GM19395 (cell line): Measurements from ENCODE around the gene SCAP.
"Not testable (repeated sequence)": the region's sequence is repeated elsewhere in the genome, so short reads cannot be mapped to it uniquely, and the experiment has no call there.

Experiments
- ATAC-seq: cut with Tn5 transposase; IDR thresholded peaks from one replicate; pipeline ENCODE4 v1.9.1; 2021; ENCODE audit warnings: mild to moderate bottlenecking, moderate library complexity; ENCODE audit not compliant: unreplicated experiment

SCAP gene

DNA sequence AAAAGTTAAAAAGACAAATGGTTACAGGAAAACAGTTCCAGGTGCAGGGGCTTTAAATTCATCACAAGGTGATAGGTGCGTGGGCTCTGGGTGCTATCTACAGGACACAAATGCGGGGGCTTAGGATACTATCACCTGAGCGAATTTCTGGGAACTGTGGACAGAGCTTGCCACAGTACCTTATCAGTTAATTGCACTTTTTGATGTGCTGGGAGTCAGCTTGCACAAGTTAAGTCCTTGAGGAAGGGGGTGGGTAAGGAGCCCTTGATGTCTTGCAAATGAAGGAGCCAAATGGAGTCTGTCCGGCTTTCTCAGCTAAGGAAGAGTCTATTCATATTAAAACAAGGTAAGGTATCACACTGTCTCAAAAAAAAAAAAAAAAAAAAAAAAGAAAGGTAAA is 6.0 kb upstream of the SCAP start:
- not testable (repeated sequence) for ATAC-seq

GRCh38 chr3:47480267-47480666 is 4.5 kb upstream of the SCAP start:
- not testable (repeated sequence) for ATAC-seq

DNA sequence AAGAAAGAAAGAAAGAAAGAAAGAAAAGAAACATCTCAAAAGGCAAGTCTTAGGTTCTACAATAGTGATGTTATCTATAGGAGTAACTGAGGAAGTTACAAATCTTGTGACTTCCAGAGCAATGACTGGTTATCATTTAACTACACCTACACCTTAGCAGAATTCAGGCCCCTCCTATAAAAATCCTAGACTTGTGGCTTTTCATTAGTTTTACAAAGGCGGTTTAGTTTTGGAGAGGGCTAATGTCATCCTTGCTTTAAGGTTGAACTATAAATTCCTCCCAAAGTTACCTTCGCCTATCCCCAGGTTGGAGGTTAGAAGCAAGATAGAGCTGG is 4.1 kb upstream of the SCAP start:
- ATAC-seq = no peak

DNA sequence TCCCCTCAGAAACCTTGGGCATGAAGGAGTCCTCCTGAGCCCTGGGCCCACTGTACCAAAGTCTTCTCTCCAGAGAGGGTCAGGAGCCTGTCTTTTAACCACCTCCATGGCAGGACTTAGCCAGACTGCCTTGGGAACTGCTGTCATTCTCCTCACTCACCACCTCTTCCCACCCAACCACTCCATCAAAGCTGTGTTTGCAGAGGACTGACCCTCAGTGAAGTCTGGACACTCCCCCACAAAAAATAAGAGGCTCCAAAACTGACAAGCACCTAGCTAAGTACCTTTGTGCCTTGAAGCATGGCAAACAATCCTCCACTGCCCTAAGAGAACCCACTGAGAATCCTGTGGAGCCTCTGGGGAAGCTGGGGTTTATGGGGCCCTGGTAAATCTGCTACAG is 2.3 kb upstream of the SCAP start:
- ATAC-seq = no peak

- ATAC-seq = no peak
Observed at GRCh38 chr3:47476644-47477199, 981 bp upstream of the SCAP start.

DNA sequence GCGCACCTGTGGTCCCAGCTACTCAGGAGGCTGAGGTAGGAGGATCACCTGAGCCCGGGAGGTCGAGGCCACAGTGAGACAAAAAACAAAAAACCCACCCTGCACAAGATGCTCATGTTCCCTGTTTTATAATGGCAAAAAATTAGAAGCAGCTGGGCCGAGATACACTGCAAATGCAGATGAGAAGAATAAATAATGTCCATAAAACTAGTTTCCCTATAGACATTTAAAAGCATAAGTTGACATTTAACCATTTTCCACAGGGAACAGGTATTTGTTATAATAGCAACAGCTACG is 537 bp upstream of the SCAP start:
- no peak for ATAC-seq

- ATAC-seq = no peak
Observed at GRCh38 chr3:47475029-47475569, 642 bp downstream of the SCAP start.

- no peak for ATAC-seq
Observed at GRCh38 chr3:47473391-47473790, 2.4 kb downstream of the SCAP start.

- ATAC-seq = no peak
Observed at GRCh38 chr3:47469616-47470015, 6.1 kb downstream of the SCAP start.

GRCh38 chr3:47468315-47468714 is 7.4 kb downstream of the SCAP start:
- ATAC-seq = not testable (repeated sequence)

DNA sequence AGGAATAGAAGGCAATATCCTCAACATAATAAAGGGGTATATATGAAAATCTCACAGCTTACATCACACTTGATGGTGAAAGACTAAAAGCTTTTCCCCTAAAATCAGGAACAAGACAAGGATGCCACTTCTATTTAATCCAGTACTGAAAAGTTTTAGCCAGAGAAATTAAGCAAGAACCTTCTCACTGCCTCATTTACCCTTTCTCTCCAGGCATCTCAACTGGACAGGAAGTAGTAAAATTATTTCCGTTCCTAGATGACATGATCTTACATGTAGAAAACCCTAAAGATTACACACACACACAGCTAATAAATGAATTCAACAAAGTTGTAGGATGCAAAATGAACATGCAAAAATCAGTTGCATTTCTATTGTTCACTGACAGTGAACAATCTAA is 11.2 kb downstream of the SCAP start:
- no peak for ATAC-seq

GRCh38 chr3:47459534-47460085 is 16.1 kb downstream of the SCAP start:
- not testable (repeated sequence) for ATAC-seq

- ATAC-seq = no peak
Observed at GRCh38 chr3:47456984-47457383, 18.8 kb downstream of the SCAP start.

- ATAC-seq = no peak
Observed at GRCh38 chr3:47455806-47456452, 19.8 kb downstream of the SCAP start.

DNA sequence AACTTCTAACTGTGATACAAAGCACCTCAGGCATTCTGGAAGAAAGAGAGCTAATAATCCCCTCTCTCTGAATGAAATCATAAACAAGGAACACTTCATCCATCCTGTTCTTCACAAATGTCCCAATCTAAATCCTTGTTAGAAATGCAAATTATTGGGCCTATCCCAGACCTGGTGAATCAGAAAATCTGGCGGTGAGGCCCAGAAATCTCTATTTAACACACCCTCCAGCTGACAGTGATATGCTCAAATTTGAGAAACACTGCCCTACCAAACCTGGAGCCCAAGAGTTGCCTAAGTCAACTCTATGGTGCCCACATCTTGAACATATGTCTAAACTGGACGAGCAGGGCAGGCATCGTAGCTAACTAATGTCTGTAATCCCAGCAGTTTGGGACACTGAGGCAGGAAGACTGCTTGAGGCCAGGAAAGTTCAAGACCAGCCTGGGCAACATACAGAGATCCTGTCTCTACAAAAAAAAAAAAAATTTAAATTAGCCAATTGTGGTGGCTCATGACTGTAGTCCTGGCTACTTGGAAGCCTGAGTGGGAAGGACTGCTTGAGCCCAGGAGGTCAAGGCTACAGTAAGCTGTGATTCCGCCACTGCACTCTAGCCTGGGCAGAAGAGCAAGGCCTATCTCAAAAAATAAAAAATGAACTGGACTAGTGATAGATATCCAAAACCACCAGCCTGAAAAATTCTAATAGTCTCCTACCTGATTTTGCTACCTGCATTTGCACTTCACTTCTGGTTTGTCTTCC is 23.1 kb downstream of the SCAP start:
- ATAC-seq = no peak

- no peak for ATAC-seq
Observed at GRCh38 chr3:47444103-47444502, 31.6 kb downstream of the SCAP start.

- no peak for ATAC-seq
Observed at GRCh38 chr3:47443611-47443995, 32.1 kb downstream of the SCAP start.

GRCh38 chr3:47441796-47442551 is 33.8 kb downstream of the SCAP start:
- ATAC-seq = no peak

GRCh38 chr3:47440131-47440530 is 35.6 kb downstream of the SCAP start:
- no peak for ATAC-seq

DNA sequence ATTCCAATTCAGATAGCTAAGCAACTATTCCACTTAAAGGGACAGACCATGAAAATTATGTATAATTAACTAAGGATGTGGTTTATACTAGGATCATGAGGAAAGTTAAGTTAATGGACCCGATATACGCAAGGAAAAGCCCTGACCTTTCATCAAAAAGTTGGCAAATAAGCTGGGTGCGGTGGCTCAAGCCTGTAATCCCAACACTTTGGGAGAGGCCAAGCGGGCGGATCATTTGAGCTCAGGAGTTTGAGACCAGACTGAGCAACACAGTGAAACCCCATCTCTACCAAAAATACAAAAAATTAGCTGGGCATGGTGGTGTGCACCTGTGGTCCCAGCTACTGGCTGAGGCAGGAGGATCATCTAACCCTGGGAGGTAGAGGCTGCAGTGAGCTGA is 39.6 kb downstream of the SCAP start:
- no peak for ATAC-seq

DNA sequence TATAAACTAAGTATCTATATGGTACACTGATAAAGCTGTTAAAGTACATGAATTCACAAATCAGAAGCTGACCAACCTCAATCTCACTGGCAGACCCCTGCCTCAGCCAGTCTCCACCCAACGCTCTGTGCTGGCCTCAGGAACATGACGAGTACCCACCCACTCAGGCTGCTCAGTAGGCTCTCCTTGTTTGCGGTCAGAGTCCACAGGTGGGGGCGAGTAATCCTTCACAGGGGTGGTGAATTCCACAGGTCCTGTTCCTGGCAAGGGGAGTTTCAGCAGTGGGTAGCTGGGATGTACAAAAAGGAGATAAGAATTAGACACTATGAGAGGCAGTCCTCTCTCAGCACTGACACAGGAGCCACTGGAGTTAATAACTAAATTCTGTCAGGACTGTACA is 40.9 kb downstream of the SCAP start:
- no peak for ATAC-seq
